Bronchial smooth muscle cell (primary cell): ENCODE measurements around the gene ZNG1F. TPM values are rescaled to one million over a fixed set of nuclear protein-coding genes. Genes with fewer than 3 reads are reported as not detected.

ENCODE experiments used
- total RNA-seq: library from RNA; depleted of rRNA; stranded (reverse); fragments of >200 nt; gene quantifications from 2 replicates; pipeline ENCODE4 v1.2.1, GENCODE V29; 2014

Gene ZNG1F
- 5.0 and 6.5 TPM in 2 replicates for total RNA-seq

DNA sequence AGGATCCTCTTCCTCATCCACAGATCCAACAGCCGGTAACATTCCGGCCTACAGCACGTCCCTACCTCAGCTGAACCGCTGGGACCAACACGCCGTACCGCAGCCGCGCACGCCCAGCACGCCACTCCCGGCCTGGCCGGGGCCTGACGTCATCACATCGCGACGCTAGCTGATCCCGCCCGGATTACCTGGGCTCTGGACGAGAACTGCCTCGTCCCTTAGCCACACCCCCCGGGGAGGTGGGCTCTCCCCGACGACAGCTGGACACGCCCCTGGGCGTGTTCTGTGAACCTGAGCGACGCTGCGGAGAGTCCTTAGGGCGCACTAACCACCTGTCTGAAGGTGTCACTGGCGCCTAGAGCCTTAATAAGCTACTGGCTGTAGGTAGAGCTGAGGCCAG lies at the start of gene ZNG1F:
Gene ZNG1F, minus strand, starts transcription at position 101 of the 400 bp plus-strand sequence. Its CDS starts 59 bp downstream, at position 42.

DNA sequence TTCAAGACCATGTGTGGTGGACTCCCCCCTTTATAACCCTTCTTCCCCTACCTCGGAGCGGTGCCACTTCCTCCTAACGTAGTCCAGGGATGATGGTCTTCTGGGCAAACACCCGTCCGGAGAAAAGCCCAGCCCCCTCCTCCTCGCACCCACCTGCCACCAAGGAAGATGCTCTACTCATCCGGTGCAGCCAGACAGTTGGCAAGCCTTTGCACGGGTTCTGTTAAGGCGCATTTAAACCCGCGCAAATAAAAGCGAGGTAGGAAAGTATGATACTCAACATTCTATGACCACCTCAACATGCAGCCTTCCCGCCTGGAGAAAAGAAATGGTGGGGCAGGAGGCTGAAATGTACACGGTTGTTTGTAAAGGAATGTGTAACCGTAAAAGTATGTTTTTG lies 60.5 kb downstream of the ZNG1F start, which contains the start of gene FOXD4L6:
Gene FOXD4L6, minus strand, starts transcription at position 101 of the 400 bp plus-strand sequence. CDS start 298 bp downstream, outside the sequence.

Other genes with a start within 250 kb of the ZNG1F start
- under 0.01 TPM in 1 of 2 replicates, not detected in the other for gene FOXD4L6, start 60.6 kb downstream of the ZNG1F start, total RNA-seq